ENCODE results near the gene EVC2. TPM values are rescaled to one million over a fixed set of nuclear protein-coding genes. Genes with fewer than 3 reads are reported as not detected.
A peak's percentile ranks its signal among the peaks of the same experiment; 100 is the strongest.

Gene EVC2
- total and polyA plus RNA-seq, 9 of the 15 experiments (the other 6 are each of a cell fraction or from before 2014, with no cell fraction given): 0.03 to 0.55 (median 0.38) TPM; not detected in 1

GRCh38 chr4:5640096-5640495 is 68.3 kb downstream of the EVC2 start:
- 5% methylated on average over 2 of the region's 3 CpGs for WGBS (ENCODE audit: insufficient coverage, low coverage, missing lambda C conversion rate)
- no peak for ATAC-seq
- no peaks in the 10 kb centered on the region for H3K36me3 ChIP-seq (ENCODE audit: control insufficient read depth, insufficient read depth, low read length)
- FAIRE-seq: no peak
- no peaks in the 10 kb centered on the region for H3K9me3 ChIP-seq (replicated peaks; ENCODE audit: control insufficient read depth, insufficient read depth, low read depth, low read length)
- H3K27me3 ChIP-seq (ENCODE audit: control insufficient read depth in 2 of 2, insufficient read depth in 2 of 2, low read length in 2 of 2): no peaks in the 10 kb centered on the region; a peak in 1 of 5 replicates
- no peaks in the 10 kb centered on the region for H3K9me1 ChIP-seq (ENCODE audit: control insufficient read depth, insufficient read depth, low read length)
- no peaks in the 10 kb centered on the region; the same call in 2 of the 3 replicates for H3K79me2 ChIP-seq (ENCODE audit: control insufficient read depth, insufficient read depth, low read length)
- in situ Hi-C loops (cut with MboI): no loop called here
- H3K27ac ChIP-seq (ENCODE audit: extremely low read depth, low read depth, low read length): no peak overlapping the region
- POLR2A ChIA-PET: no interaction called here
- no peak overlapping the region for H2AFZ ChIP-seq (ENCODE audit: low read depth, low read length)
- H4K20me1 ChIP-seq (replicated peaks; ENCODE audit: control insufficient read depth, insufficient read depth, low read length): no peaks in the 10 kb centered on the region
- H3K4me2 ChIP-seq (ENCODE audit: insufficient read depth, low read length): no peak overlapping the region
- intact Hi-C loops (cut with micrococcal nuclease): no loop called here
- TF ChIP-seq EGR1 (conservative IDR thresholded peaks at IDR 0.05): 0 out of 2 replicates have a peak, but pooled peaks have one; percentile 27
- TF ChIP-seq TCF7 (IDR thresholded peaks at IDR 0.05; ENCODE audit: borderline replicate concordance): no peak
- H3K4me3 ChIP-seq: no peak overlapping the region
- CTCF ChIA-PET (ENCODE audit: low intra/inter-chr PET ratio): no interaction called here
- no peak for DNase-seq (ENCODE audit: extremely low read depth in 1 of 4, low spot score in 3 of 4)
- no peak overlapping the region for H3K9ac ChIP-seq (ENCODE audit: insufficient read depth in 1 of 2, low read depth in 2 of 2, low read length in 2 of 2)
- no peaks in the 10 kb centered on the region for H3K4me1 ChIP-seq (replicated peaks in 1 of 2; ENCODE audit: control insufficient read depth in 2 of 2, insufficient read depth in 2 of 2, low read length in 2 of 2)
- no TSS peak for BruUV-seq (replicated peaks)

GRCh38 chr4:5639556-5639955 is 68.8 kb downstream of the EVC2 start:
- Histone ChIP-seq H3K9me1 (ENCODE audit: control insufficient read depth, insufficient read depth, low read length) (no peaks in the 10 kb centered on the region), H3K9me3 (replicated peaks; ENCODE audit: control insufficient read depth, insufficient read depth, low read depth, low read length) (no peaks in the 10 kb centered on the region), H3K79me2 (ENCODE audit: control insufficient read depth, insufficient read depth, low read length) (no peaks in the 10 kb centered on the region; the same call in 2 of the 3 replicates), H3K36me3 (ENCODE audit: control insufficient read depth, insufficient read depth, low read length) (no peaks in the 10 kb centered on the region), H2AFZ (ENCODE audit: low read depth, low read length) (no peak overlapping the region), H4K20me1 (replicated peaks; ENCODE audit: control insufficient read depth, insufficient read depth, low read length) (no peaks in the 10 kb centered on the region), H3K9ac (ENCODE audit: insufficient read depth in 1 of 2, low read depth in 2 of 2, low read length in 2 of 2) (no peak overlapping the region), H3K4me2 (ENCODE audit: insufficient read depth, low read length) (no peak overlapping the region), H3K27ac (ENCODE audit: extremely low read depth, low read depth, low read length) (no peak overlapping the region), H3K27me3 (ENCODE audit: control insufficient read depth in 2 of 2, insufficient read depth in 2 of 2, low read length in 2 of 2) (no peaks in the 10 kb centered on the region; a peak in 1 of 5 replicates), H3K4me3 (no peak overlapping the region), H3K4me1 (replicated peaks in 1 of 2; ENCODE audit: control insufficient read depth in 2 of 2, insufficient read depth in 2 of 2, low read length in 2 of 2) (no peaks in the 10 kb centered on the region)
- 3% methylated on average over 3 of the region's 3 CpGs for whole genome bisulfite sequencing (ENCODE audit: insufficient coverage, low coverage, missing lambda C conversion rate)
- ChIA-PET CTCF (ENCODE audit: low intra/inter-chr PET ratio) (no interaction called here), POLR2A (no interaction called here)
- DNase-seq (ENCODE audit: extremely low read depth in 1 of 4, low spot score in 3 of 4): no peak
- intact Hi-C loops (cut with micrococcal nuclease) (no loop called here), in situ Hi-C loops (cut with MboI) (no loop called here)
- no peak for FAIRE-seq
- no TSS peak for BruUV-seq (replicated peaks)
- ATAC-seq: no peak
- no peak for TF ChIP-seq BRD4 (IDR thresholded peaks at IDR 0.05)
- TF ChIP-seq ELF2 (CRISPR knock-in tag; IDR thresholded peaks at IDR 0.05): no peak
- no peak for TF ChIP-seq TBP (optimal IDR thresholded peaks at IDR 0.05; ENCODE audit: low read depth, low read length)
- no peak for TF ChIP-seq THAP12 (CRISPR knock-in tag; IDR thresholded peaks at IDR 0.05)
- no peak for TF ChIP-seq THRAP3 (IDR thresholded peaks at IDR 0.05; ENCODE audit: borderline replicate concordance)
- no peak for TF ChIP-seq HDGF (IDR thresholded peaks at IDR 0.05)
- TF ChIP-seq E2F6 (IDR thresholded peaks at IDR 0.05; ENCODE audit: borderline replicate concordance in 1 of 2, extremely low read depth in 1 of 2, insufficient read depth in 1 of 2, insufficient read length in 1 of 2, low read depth in 1 of 2, low read length in 1 of 2, poor library complexity in 1 of 2, severe bottlenecking in 1 of 2): no peak
- TF ChIP-seq CHAMP1 (IDR thresholded peaks at IDR 0.05): no peak
- TF ChIP-seq NFE2L1 (tag; IDR thresholded peaks at IDR 0.05; ENCODE audit: borderline replicate concordance, low read depth): no peak
